Liver (tissue), 2 donors: ENCODE results near the gene RSPH6A.

Experiments used
- ATF3 ChIP-seq: IDR thresholded peaks from 2 replicates; pipeline ENCODE4 v1.6.1; 2016; ENCODE audit warnings: antibody characterized with exemption
- YY1 ChIP-seq: IDR thresholded peaks from 2 replicates; pipeline ENCODE4 v1.6.1; 2016; ENCODE audit warnings: antibody characterized with exemption, mild to moderate bottlenecking
- ZBTB33 ChIP-seq: IDR thresholded peaks from 2 replicates; pipeline ENCODE4 v1.6.1; 2016; ENCODE audit warnings: antibody characterized with exemption
- donor health status: healthy.

GRCh38 chr19:45762870-45763631 is 52.1 kb downstream of the RSPH6A start:
- TF ChIP-seq YY1 (no peak), ZBTB33 (no peak), ATF3 (no peak)
